Activated T-cell treated with anti-CD3 and anti-CD28 coated beads for 1 hour (primary cell): ENCODE data around the gene ZC3H12D.
"Not testable (repeated sequence)": the region's sequence is repeated elsewhere in the genome, so short reads cannot be mapped to it uniquely, and the experiment has no call there.

Experiments used
- DNase-seq: peaks from one replicate; pipeline ENCODE4 v3.0.0-alpha.2; 2020; ENCODE audit warnings: low read depth

ZC3H12D gene

DNA sequence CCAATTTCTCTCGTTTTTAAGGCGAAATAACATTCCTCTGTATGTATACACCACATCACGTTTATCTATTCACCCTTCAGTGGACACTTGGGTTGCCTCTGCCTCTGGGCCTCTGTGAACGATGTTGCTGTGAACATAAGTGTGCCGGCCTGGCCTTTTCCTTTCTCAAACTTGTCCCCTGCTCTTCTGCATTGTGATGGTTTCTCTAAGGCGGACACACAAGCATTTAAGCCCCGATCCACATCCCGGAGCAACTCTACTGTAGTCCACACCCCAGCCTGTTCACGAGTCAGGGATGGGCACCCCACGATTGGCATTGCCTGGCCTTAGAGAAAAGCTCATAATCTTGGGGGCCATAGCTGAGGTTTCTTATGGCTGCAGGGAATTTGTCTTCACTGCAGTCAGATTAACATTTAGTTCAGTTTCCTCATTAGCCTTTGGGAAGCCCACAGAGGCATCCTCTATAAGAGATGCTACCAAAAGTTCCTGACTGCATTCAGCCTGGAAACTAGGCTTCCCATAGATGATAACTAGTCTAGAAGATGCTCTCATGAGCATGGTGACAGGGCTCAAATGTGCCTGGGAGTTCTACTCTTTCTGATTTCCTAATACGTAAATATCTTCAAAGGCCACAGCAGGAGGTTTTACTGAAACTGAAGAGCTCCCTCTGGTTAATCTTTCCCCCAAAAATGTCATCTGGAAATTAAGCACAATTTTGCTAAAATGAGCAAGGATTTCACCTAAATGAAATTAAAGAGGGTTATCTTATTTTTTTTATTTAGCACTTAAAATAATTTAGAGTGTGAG is 762 bp downstream of the ZC3H12D start:
- no peak for DNase-seq

DNA sequence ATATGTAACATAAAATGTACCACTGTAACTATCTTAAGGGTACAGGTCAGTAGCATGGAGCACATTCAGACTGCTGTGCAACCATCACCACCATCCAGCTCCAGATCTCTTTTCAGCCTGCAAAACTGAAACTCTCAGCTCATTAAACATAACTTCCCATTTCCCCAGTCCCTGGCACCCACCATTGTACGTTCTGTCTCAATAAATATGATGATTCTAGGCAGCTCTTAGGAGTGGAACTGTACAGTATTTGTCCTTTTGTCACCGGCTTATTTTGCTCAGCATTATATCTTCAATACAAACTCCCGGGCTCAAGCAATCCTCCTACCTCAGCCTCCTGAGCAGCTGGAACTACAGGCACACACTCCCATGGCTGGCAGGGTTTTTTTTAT is 1.5 kb downstream of the ZC3H12D start:
- DNase-seq = no peak

DNA sequence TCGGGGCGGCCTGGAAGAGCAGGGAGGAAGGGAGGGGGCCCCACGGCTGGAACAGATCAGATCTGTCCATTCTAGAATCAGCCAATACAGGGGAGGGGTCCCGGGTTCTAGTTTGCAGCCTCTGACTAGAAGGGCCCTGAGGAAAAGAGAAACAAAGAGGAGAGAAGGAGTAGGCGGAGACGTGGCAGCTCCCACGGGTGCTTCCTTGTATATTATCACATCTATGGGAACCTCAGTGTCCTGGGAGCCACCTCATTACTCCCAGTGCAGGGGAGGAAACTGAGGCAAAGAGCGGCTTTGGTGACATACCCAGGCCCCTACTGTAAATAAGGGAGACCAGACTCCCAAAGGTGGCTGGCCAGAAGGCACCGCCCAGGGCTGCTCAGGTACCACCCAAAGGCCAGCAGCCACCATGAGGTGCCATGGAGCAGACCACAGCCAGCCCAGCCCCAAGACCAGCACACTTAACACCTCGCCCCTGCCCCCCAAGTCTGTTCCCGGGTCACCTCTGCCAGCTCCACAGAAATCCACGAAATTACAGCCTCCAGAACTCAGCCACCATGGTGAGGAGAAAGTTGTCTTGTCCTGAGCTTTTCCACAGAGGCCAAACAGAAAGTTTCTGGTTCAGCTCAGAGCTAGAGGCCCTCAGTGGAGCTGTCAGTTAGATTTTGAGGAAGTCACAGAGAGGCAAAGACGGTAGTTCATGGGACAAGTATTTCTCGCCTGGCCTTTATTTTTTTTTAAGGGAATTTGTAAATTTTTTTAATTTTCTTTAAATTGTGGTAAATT is 2.1 kb downstream of the ZC3H12D start:
- no peak for DNase-seq

DNA sequence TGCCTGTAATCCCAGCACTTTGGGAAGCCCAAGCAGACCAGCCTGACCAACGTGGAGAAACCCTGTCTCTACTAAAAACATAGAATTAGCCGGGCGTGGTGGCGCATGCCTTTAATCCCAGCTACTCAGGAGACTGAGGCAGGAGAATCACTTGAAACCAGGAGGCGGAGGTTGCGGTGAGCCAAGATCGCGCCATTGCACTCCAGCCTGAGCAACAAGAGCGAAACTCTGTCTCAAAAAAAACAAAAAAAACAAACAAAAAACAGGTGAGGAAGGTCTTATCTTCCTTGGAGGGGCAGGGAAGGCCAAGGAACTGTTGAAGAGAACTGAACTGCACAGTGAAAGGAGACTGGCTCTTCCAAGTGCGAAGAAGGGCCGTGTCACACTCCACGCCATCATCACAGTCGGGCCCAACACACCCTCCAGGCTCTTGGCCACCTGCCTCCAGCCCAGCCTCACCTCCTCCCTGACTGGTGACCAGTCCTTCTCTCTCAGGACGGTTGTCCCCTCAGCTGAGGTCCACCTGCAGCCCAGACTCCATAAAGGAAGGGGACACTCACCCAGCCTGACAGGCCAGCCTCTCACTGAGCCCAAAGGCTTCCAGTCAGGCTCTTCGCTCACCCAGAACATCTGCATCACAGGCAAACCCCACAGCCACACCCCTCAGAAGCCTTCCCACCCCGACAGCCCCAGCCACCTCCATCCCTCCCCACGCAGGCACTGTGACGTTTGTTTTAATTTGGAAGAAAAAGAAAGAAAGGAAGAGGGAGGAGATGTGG is 4.1 kb downstream of the ZC3H12D start:
- no peak for DNase-seq

DNA sequence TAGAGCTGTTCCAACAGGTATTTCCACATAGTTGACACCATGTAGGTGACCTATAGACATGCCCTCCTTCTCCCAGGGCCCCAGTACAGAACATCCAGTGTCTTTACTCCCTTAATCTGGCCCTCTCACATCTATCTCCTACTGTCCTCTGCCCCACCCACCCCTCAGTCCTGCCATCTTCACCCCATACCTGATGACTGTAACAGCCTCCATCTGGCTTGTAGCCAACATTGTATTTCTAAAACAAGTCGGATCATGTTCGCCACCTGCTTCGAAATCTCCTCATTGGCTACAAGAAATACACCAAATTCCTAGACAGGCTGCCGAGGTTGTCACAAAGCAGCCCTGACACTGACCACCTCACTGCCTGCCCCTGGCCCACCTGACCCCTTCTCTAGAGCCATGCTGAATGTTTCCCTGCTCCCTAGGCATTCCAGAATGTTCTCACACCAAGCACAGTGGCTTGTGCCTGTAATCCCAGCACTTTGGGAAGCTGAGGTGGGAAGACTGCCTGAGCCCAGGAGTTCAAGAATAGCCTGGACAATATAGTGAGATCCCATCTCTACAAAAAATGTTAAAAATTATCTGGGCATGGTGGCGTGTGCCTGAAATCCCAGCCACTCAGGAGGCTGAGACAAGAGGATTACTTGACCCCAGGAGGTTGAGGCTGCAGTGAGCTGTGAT is 6.0 kb downstream of the ZC3H12D start:
- no peak for DNase-seq

DNA sequence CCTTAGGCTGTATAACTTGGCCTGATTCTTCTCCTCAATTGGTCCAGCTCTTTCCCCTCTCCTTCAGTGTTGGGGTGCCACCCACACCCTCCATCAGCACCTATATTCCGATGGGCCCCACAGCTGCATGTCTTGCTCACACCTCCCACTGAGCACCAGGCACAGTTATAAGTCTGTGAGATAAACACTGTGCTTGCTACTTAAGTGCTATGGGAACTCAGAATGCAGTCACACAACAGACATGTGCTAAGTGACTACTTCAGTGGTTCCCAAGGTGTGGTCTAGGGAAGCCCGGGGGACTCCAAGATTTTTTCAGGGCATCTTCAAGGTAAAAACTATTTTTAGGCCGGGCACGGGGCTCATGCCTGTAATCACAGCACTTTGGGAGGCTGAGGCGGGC is 7.3 kb downstream of the ZC3H12D start:
- DNase-seq = no peak

DNA sequence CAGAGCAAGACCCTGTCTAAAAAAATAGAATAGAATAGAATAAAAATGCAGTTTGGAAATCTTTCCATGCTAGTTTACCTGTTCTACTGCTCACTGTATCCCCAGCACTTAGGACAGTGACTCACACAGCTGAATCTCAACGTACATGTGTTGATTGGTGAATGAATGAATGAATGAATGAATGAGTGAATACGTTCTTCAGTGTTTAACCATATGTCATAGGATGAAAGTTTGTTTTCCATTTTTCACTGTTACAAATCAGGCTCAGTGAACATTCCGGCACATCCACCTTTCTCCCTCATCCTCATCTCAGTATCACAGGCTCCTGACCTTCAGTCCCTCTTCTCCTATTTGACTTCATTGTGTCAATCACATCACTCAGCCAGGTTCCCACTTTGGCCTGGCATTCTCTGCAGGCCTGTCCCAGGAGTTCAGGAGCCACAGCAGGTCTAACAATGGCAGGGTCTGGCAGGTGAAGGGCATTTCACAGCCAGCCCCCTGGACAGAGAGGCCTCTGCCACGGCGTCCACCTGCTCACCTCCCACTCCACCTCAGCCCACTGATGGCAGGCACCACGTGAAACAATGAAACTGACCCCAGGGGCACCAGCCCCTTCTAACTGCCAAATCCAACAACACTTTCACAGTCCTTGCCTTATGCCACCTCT is 7.9 kb downstream of the ZC3H12D start:
- no peak for DNase-seq

DNA sequence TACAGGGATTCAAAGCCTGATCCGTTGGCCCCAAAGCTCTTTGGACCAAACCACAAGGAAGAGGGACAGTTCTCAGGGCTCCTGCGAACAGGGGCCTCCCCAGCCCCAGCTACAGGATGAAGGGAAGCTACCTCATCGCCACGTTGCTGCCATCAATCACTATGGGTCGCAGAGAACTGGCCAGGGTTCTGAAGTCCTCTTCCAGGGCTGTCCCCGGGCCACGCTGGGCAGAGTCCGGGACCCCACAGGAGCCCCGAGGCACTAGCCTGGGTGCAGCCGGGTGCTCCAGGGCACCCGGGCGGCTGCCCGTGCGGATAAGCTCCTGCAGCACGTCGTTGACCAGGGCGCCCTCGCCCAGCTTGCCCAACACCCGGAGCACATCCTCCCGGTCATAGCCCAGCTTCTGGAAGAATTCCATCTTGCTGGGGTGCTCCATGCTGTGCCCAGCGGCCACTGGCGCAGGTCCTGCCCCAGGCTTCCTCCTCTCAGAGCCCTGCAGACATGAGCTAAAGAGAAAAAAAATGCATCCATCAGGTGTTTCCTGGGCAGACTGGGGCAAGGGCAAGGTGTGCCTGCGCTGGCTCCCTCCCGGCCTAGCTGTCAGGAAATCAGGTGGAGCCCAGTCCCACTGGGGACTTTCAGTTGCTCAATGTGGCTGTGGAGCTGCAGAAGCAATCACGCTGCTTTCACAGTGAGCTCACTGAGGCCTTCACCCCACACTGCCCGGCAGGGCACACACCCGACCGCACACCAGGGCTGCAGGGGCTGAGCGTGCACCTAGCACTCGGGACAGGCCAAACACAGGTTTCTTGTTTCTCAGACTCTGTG is 10.5 kb downstream of the ZC3H12D start:
- DNase-seq = no peak

DNA sequence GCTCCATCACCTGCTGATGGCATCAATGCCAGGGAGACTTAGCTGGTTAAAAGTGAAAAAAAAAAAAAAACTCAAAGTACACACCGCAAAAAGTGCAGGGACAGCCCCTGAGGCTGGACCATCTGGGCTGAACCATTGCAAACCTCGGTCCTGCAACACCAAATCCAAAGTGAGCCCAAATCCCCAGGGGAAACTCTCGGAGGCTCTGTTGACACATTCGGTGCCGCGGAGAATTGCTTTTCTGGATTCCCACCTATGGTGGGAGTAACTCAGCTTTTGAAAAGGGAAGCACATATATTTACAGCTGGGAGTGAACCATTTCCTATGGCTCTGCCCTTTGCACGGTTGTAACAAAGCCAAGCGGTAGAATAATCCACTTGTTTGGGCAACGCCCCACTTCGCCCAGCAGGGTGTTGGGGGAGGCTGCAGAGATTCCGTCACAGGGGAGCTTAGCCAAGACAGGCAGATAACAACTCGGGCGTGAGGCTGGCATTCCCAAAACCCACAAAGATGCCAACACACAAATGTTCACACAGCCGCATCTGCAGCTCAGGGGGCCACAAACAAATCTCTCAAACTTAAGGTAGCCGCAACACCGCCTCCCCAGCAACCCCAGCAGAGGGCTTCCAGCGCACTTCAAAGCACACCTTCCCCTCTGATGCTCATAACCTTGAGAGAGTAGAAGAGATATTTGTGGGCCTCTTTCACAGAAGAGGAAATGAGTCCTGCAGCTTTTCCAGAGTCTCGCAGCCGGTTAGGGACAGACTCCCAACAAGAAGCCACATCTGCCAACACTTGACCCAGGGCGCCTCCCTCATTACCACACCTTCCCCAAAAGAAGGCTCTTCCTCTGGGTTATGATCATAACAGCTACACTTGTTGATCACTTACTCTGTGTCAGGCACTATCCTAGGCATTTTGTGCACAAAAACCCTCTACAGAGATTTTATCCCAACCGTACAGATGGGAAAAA is 11.4 kb downstream of the ZC3H12D start:
- DNase-seq = no peak

DNA sequence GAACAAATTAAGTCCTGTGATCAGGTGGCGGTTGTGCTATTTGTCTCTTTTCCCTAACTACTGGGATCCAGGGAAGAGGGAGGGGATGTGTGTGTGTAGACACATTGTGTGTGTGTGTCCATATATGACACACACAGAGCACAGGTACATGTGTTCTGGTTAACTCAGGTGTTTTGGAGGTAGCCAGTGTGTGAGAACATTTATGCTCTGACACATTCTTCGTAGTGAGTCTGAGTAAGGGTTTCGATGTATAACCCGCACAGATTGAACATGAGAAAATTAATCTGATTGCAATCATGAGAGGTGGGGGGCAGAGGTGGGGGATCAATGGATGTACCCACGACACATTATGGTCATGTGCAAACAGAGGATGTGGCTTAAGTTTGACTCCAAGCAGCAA is 12.6 kb downstream of the ZC3H12D start:
- DNase-seq = no peak

DNA sequence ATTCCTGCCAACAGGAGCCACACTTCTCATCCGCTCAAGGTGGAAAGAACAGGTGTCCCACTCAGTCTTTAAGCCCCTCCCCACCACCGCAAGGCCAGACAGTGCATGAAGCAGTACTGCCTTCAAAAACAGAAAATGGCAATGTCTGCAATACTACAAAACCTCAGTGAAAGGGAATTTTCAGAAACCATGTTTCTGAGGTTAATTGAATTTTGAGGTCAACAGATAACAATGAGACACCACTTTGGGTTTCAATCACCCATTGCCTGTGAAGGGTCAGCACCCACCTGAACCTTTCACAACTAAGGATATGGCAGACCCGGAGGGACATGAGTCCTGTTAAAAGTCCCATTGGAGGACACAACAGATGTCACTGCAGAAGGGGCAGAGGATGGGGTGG is 13.0 kb downstream of the ZC3H12D start:
- DNase-seq = no peak

DNA sequence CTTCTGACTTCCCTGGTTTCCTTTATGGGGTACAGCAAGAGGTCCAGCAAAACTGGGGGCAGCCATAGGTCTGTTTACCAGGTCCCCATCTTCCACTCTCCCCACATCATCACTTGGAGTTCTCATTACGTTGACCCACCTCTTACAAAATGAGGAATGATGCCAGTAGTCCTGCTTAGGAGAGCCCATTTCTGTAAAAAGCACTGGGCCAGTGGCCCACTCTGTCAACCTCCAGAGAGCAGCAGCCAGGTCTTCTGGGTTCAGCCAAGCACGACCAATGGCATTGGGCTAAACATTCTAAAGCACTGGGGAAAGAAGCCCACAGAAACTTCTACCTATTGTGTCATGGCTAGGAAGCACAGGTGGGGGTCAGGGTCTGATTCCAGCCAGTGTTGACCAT is 13.9 kb downstream of the ZC3H12D start:
- no peak for DNase-seq

DNA sequence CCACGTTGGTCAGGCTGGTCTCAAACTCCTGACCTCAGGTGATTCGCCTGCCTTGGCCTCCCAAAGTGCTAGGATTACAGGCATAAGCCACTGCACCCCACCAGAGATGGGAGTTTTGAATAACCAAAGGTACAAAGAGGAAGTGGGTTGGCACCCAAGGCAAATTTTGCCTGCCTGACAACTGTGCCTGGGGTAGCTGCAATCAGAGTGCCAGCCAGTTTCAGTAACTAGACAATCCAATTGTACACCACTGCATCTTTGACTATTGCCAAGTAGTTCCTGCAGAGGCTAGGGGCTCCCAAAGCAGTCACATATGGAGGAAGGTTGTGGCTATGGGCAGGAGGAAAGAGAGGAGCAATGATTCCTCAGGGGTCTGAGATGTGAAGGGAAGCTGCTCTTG is 16.6 kb downstream of the ZC3H12D start:
- no peak for DNase-seq

DNA sequence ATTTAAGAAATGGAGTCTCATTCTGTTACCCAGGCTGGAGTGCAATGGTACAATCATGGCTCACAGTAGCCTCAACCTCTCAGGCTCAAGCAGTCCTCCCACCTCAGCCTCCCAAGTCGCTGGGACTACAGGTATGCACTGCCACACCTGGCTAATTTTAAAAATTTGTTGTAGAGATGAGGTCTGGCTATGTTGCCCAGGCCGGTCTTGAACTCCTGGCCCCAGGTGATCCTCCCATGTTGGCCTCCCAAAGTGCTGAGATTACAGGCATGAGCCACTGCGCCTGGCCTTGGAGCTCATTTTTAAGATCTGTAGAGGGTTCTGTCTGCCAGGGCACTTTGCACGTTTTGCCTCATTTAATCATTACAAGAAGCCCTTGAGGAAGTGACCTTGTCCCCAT is 17.5 kb downstream of the ZC3H12D start:
- no peak for DNase-seq

DNA sequence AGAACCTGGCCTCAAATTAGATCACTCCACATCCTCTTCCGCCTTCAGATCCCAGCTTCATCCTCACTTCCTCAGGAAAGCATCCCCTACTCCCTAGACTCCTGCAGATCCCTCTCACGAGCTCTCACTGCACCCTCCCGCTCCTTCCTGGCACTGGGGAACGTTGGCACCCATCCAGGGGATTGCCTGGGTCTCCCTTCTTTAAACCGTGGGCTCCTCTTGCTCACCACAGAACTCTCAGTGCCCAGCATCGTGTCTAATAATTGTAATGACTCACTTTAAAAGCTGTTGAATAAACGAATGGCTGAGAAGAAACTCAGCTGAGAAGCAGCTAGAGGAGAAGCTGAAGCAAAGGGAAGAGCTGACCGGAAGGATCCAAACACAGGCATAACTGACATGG is 20.4 kb downstream of the ZC3H12D start:
- no peak for DNase-seq

DNA sequence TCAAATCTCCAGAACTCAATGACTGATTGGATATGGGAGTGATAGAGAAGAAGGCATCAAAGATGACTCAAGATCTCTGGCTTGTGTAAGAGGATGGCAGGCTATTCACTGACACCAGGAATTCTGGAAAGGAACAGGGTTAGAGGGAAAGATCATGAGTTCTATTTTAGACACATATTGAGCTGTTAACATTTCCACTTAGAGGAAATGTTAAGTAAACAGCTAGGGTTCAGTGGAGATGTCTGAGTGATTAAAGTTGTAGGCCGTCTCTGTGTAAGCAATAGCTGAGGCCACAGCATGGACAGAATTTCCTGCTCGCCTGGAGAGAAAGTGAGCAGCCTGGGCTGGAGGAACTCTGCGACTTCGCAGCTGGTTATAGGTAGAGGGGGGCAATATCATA is 21.0 kb downstream of the ZC3H12D start:
- no peak for DNase-seq

DNA sequence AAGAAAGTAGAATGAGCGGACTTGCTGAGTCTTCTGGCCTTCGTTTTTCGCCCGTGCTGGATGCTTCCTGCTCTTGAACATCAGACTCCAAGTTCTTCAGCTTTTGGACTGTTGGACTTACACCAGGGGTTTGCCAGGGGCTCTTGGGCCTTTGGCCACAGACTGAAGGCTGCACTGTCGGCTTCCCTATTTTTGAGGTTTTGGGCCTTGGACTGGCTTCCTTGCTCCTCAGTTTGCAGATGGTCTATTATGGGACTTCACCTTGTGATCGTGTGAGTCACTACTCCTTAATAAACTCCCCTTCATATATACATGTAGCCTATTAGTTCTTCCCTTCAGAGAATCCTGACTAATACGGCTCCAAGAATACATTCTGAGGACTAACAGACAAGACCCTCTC is 22.1 kb downstream of the ZC3H12D start:
- not testable (repeated sequence) for DNase-seq

DNA sequence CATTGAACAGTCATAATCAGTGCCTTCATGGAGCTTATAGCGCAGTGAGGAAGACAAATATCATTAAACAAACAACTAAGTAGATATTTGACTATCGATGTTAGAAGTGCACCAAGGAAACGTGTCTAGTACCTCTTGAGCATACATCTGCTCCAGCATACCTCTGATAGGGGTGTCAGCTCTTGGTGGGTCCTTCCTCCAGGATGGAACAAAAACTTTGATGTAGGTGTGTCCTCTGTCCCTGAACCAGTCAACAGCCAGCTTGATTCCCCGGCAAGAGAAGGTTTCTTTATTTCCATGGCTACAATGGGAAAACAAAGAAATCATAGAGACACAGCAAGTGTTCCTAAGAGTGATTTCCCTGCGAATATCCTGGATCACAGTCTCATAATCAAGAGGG is 23.1 kb downstream of the ZC3H12D start:
- no peak for DNase-seq

DNA sequence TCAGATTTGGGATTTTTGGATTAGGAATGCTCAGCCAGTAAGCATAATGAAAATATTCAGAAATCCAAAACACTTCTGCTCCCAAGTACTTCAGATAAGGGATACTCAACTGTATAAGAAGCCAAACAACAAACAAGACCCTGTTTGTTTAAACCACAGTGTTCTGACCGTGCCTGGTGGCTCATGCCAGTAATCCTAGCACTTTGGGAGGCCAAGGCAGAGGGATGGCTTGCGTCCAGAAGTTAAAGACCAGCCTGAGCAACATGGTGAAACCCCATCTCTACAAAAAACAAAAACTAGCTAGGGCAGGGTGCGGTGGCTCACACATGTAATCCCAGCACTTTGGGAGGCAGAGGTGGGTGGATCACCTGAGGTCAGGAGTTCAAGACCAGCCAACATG is 24.6 kb downstream of the ZC3H12D start:
- not testable (repeated sequence) for DNase-seq

DNA sequence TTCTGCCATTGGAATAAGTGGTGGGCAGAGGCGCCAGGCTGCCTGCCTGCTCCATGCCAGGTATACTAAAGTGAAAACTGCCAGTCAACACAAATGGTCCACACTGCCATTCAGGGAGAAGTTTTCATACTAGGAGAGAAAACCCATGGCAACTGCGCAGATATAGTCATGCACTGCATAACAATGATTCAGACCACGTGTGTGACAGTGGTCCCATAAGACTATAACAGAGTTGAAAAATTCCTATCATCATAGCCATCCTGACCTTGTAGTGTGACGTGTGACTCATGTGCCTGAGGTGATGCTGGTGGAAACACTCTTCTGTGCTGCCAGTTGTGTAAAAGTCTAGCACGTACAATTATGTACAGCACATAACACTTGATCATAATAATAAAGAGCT is 25.1 kb downstream of the ZC3H12D start:
- no peak for DNase-seq
